ENCODE data around the gene KAZN. TPM values are rescaled to one million over a fixed set of nuclear protein-coding genes. Genes with fewer than 3 reads are reported as not detected.
"Not testable (repeated sequence)": the region's sequence is repeated elsewhere in the genome, so short reads cannot be mapped to it uniquely, and the experiment has no call there.

Gene KAZN
- total RNA-seq, 2 donors from 2014 or later: 0.31 to 1.4 TPM

- H3K27ac Mint-ChIP-seq: no peak overlapping the region
- ATAC-seq (no peak), DNase-seq (ENCODE audit: low spot score) (no peak)
- no peak overlapping the region for H3K4me3 Mint-ChIP-seq
- H3K27me3 Mint-ChIP-seq: peaks cover 0 to under 1% of the 10 kb centered on the region in 2 donors
- no peaks in the 10 kb centered on the region for H3K36me3 Mint-ChIP-seq
- H3K4me1 Mint-ChIP-seq (ENCODE audit: low read depth in 2 of 2): peaks cover 0 to under 1% of the 10 kb centered on the region in 2 donors
- H3K9me3 Mint-ChIP-seq: no peaks in the 10 kb centered on the region
Measured at GRCh38 chr1:15039017-15039648, 440.6 kb downstream of the KAZN start.

DNA sequence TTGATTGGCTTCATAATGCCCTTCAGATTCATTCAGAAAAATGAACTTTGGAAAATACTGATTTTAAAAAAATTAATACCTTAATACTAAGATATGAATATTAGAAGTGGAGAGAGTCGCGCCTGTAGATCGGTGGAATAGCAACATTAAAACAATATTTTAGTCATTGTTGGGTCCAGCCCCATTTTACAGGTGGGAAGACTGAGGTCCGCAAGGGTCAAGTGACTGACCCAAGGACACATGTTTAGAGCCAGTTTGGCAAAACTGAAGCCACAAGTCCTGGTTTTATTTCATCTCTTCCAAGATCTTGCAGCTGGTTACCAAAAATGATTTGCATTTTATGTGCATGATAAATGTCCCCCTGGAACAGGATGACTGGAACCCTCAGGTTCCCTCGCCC, 441.4 kb downstream of the KAZN start:
- H3K27ac Mint-ChIP-seq: no peak overlapping the region
- no peaks in the 10 kb centered on the region for H3K36me3 Mint-ChIP-seq
- DNase-seq (ENCODE audit: low spot score): no peak
- H3K4me1 Mint-ChIP-seq (ENCODE audit: low read depth in 2 of 2): no peaks in the 10 kb centered on the region
- H3K9me3 Mint-ChIP-seq: no peaks in the 10 kb centered on the region
- H3K4me3 Mint-ChIP-seq: no peak overlapping the region
- H3K27me3 Mint-ChIP-seq: no peaks in the 10 kb centered on the region
- ATAC-seq: no peak

GRCh38 chr1:15040685-15041084, 442.2 kb downstream of the KAZN start:
- H3K36me3 Mint-ChIP-seq; DNase-seq (ENCODE audit: low spot score); ATAC-seq; H3K9me3 Mint-ChIP-seq; H3K27me3 Mint-ChIP-seq; H3K27ac Mint-ChIP-seq; H3K4me3 Mint-ChIP-seq; H3K4me1 Mint-ChIP-seq (ENCODE audit: low read depth in 2 of 2): not testable (repeated sequence)

DNA sequence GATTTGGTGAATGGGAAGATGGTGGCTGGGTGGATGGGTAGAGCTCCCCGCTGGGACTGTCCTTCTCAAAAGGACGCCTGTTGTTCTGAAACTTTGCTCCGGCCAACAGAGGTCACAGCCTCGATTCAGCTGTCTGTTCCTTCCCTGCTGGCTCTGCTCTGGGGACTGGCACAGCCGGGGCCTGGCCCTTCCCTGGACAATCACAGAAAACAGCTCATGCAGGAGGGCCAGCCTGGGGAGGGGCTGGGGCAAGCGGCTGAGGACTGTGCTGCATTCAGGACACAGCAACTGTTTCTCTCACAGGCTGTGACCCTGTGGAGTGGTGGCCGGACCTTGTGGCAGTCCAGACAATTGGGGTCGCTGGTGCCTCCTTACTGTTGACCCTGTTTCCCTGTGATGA, 444.4 kb downstream of the KAZN start:
- Mint-ChIP-seq H3K4me1 (ENCODE audit: low read depth in 2 of 2) (peaks cover 0 to 2% of the 10 kb centered on the region in 2 donors), H3K36me3 (no peaks in the 10 kb centered on the region), H3K27ac (no peak overlapping the region), H3K4me3 (no peak overlapping the region), H3K9me3 (no peaks in the 10 kb centered on the region), H3K27me3 (no peaks in the 10 kb centered on the region)
- no peak for DNase-seq (ENCODE audit: low spot score)
- peak in 1 of 2 donors; percentile 41 for ATAC-seq

DNA sequence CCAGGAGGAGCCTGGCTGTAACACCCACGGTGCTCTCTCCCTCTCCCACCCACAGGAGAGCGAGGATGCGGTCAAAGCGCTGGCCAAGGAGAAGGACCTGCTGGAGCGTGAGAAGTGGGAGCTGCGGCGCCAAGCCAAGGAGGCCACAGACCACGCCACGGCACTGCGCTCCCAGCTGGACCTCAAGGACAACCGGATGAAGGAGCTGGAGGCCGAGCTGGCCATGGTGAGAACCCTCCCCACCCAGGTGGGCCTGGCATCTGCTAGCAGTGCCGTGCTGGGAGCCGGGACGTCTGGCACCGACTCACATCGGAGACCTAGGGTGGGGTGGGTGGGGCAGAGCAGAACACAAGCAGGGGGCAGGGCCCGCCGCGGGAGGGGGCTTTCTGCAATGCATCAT, 445.4 kb downstream of the KAZN start:
- no peak for DNase-seq (ENCODE audit: low spot score)
- Mint-ChIP-seq H3K27me3 (no peaks in the 10 kb centered on the region), H3K9me3 (no peaks in the 10 kb centered on the region), H3K36me3 (no peaks in the 10 kb centered on the region), H3K27ac (no peak overlapping the region), H3K4me3 (no peak overlapping the region), H3K4me1 (ENCODE audit: low read depth in 2 of 2) (peaks cover 0 to 2% of the 10 kb centered on the region in 2 donors)
- no peak for ATAC-seq

DNA sequence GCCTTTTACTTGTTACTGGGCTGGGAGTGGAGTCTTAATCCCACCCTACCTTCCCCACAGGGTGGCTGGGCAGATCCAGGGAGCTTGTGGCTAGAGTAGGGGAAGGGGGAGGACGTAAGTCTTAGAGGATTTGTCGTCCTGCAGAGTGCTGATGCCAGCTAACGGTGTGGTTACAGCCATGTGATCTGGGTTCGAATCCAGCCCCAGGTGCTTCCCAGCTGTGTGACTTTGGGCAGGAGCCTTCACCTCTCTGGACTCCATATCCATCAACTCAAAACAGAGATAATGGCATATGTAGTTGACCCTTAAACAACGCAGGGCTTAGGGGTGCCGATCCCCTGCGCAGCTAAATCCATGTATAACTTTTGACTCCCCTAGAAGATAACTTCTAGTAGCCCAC, 446.6 kb downstream of the KAZN start:
- Mint-ChIP-seq H3K27ac (no peak overlapping the region), H3K9me3 (no peaks in the 10 kb centered on the region), H3K4me3 (no peak overlapping the region), H3K27me3 (no peaks in the 10 kb centered on the region), H3K4me1 (ENCODE audit: low read depth in 2 of 2) (peaks cover 0 to 2% of the 10 kb centered on the region in 2 donors), H3K36me3 (no peaks in the 10 kb centered on the region)
- ATAC-seq: no peak
- DNase-seq (ENCODE audit: low spot score): no peak

GRCh38 chr1:15046487-15047165, 448.1 kb downstream of the KAZN start:
- ATAC-seq: peak; percentile 48 to 66
- peaks cover 1 to 4% of the 10 kb centered on the region in 2 donors for H3K4me1 Mint-ChIP-seq (ENCODE audit: low read depth in 2 of 2)
- no peaks in the 10 kb centered on the region for H3K36me3 Mint-ChIP-seq
- H3K9me3 Mint-ChIP-seq: no peaks in the 10 kb centered on the region
- no peak overlapping the region for H3K27ac Mint-ChIP-seq
- no peak for DNase-seq (ENCODE audit: low spot score)
- H3K27me3 Mint-ChIP-seq: no peaks in the 10 kb centered on the region
- no peak overlapping the region for H3K4me3 Mint-ChIP-seq

- no peak overlapping the region for H3K27ac Mint-ChIP-seq
- peaks cover 7 to 10% of the 10 kb centered on the region in 2 donors for H3K4me1 Mint-ChIP-seq (ENCODE audit: low read depth in 2 of 2)
- no peaks in the 10 kb centered on the region for H3K27me3 Mint-ChIP-seq
- ATAC-seq (no peak), DNase-seq (ENCODE audit: low spot score) (no peak)
- H3K9me3 Mint-ChIP-seq: no peaks in the 10 kb centered on the region
- no peaks in the 10 kb centered on the region for H3K36me3 Mint-ChIP-seq
- H3K4me3 Mint-ChIP-seq: no peak overlapping the region
Measured at GRCh38 chr1:15047237-15047636, 448.8 kb downstream of the KAZN start.

DNA sequence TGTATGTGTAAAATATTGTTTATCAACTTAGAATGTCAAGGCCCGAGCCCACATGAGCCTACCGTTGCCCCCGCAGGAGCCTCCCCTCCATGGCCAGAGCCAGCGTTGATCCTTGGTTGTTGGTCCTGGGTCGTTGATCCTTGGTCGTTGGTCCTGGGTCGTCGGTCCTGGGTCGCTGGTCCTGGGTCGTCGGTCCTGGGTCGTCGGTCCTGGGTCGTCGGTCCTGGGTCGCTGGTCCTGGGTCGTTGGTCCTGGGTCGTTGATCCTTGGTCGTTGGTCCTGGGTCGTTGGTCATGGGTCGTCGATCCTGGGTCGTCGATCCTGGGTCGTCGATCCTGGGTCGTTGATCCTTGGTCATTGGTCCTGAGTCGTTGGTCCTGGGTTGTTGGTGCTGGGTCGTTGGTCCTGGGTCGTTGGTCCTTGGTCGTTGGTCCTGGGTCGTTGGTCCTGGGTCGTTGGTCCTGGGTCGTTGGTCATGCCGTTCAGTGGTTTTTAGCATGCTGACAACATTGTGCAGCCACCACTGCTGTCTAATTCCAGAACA, 450.0 kb downstream of the KAZN start:
- no peaks in the 10 kb centered on the region for H3K36me3 Mint-ChIP-seq
- DNase-seq (ENCODE audit: low spot score) (no peak), ATAC-seq (no peak)
- no peak overlapping the region for H3K27ac Mint-ChIP-seq
- H3K27me3 Mint-ChIP-seq: no peaks in the 10 kb centered on the region
- H3K9me3 Mint-ChIP-seq: no peaks in the 10 kb centered on the region
- no peak overlapping the region for H3K4me3 Mint-ChIP-seq
- peaks cover 8 to 10% of the 10 kb centered on the region in 2 donors for H3K4me1 Mint-ChIP-seq (ENCODE audit: low read depth in 2 of 2)

GRCh38 chr1:15049067-15049466, 450.6 kb downstream of the KAZN start:
- DNase-seq (ENCODE audit: low spot score): no peak
- Mint-ChIP-seq H3K9me3 (no peaks in the 10 kb centered on the region), H3K27ac (no peak overlapping the region), H3K36me3 (no peaks in the 10 kb centered on the region), H3K27me3 (no peaks in the 10 kb centered on the region), H3K4me3 (no peak overlapping the region), H3K4me1 (ENCODE audit: low read depth in 2 of 2) (peaks cover 8 to 10% of the 10 kb centered on the region in 2 donors)
- no peak for ATAC-seq

GRCh38 chr1:15051882-15052528, 453.5 kb downstream of the KAZN start:
- no peak for ATAC-seq
- Mint-ChIP-seq H3K4me1 (ENCODE audit: low read depth in 2 of 2) (peaks cover 7 to 8% of the 10 kb centered on the region in 2 donors), H3K36me3 (no peaks in the 10 kb centered on the region), H3K27ac (no peak overlapping the region), H3K4me3 (no peak overlapping the region), H3K27me3 (peaks cover 0 to 2% of the 10 kb centered on the region in 2 donors), H3K9me3 (no peaks in the 10 kb centered on the region)
- no peak for DNase-seq (ENCODE audit: low spot score)

GRCh38 chr1:15053153-15053552, 454.7 kb downstream of the KAZN start:
- no peak overlapping the region for H3K27ac Mint-ChIP-seq
- H3K36me3 Mint-ChIP-seq: no peaks in the 10 kb centered on the region

GRCh38 chr1:15055736-15056415, 457.4 kb downstream of the KAZN start:
- no peak overlapping the region for H3K27ac Mint-ChIP-seq

More at GRCh38 chr1:15053153-15053552, 454.7 kb downstream of the KAZN start:
- no peak for ATAC-seq
- DNase-seq (ENCODE audit: low spot score): no peak
- H3K27me3 Mint-ChIP-seq: peaks cover 0 to 4% of the 10 kb centered on the region in 2 donors
- H3K4me3 Mint-ChIP-seq: no peak overlapping the region
- peaks cover 8 to 10% of the 10 kb centered on the region in 2 donors for H3K4me1 Mint-ChIP-seq (ENCODE audit: low read depth in 2 of 2)
- no peaks in the 10 kb centered on the region for H3K9me3 Mint-ChIP-seq

More at GRCh38 chr1:15055736-15056415, 457.4 kb downstream of the KAZN start:
- H3K36me3 Mint-ChIP-seq: no peaks in the 10 kb centered on the region
- no peak overlapping the region for H3K4me3 Mint-ChIP-seq
- H3K27me3 Mint-ChIP-seq: peaks cover 0 to 7% of the 10 kb centered on the region in 2 donors
- no peaks in the 10 kb centered on the region for H3K9me3 Mint-ChIP-seq
- ATAC-seq (no peak), DNase-seq (ENCODE audit: low spot score) (no peak)
- peaks cover 8 to 12% of the 10 kb centered on the region in 2 donors for H3K4me1 Mint-ChIP-seq (ENCODE audit: low read depth in 2 of 2)
